Articular chondrocyte of knee joint (primary cell): ENCODE results near the gene TPCN2. TPM values are rescaled to one million over a fixed set of nuclear protein-coding genes. Genes with fewer than 3 reads are reported as not detected.
A peak's percentile ranks its signal among the peaks of the same experiment; 100 is the strongest.

ENCODE experiments used
- small RNA-seq: library from RNA; depleted of rRNA; stranded (forward); fragments of <200 nt; gene quantifications from one replicate; pipeline ENCODE3, GENCODE V24; 2012
- total RNA-seq: library from RNA; depleted of rRNA; stranded (reverse); fragments of >200 nt; gene quantifications from 2 replicates; pipeline ENCODE4 v1.2.3, GENCODE V29; 2012

TPCN2 gene
- total RNA-seq, result 14.1 and 20.6 TPM in 2 replicates

GRCh38 chr11:69048694-69049489 is at the start of gene TPCN2:
Gene TPCN2, plus strand, starts transcription at chr11:69048932. Its CDS starts 66 bp downstream, at chr11:69048998.

GRCh38 chr11:69013009-69013951 is 35.5 kb upstream of the TPCN2 start, which contains the start of gene MRGPRF:
Gene MRGPRF, minus strand, starts transcription at chr11:69013246. Its CDS starts 3,345 bp downstream, at chr11:69009901.

GRCh38 chr11:69155302-69156234 is 106.8 kb downstream of the TPCN2 start, which contains the start of gene SMIM38:
Gene SMIM38, plus strand, starts transcription at chr11:69155935. Its CDS starts 1,912 bp downstream, at chr11:69157847.

Small RNA genes within 50 kb of the gene (small RNA-seq; reads per million reads assigned to genes)
- 0.38 reads per million, percentile 3 among the genes with 10 or more reads in this experiment for gene MIR3164

Other genes with a start within 250 kb of the TPCN2 start
- 32.7 and 39.7 TPM in 2 replicates for gene CPT1A, start 207.0 kb upstream of the TPCN2 start, total RNA-seq
- gene MRPL21, start 145.1 kb upstream of the TPCN2 start, total RNA-seq, result 40.6 and 46.1 TPM in 2 replicates
- 10.8 and 13.1 TPM in 2 replicates for gene IGHMBP2, start 145.0 kb upstream of the TPCN2 start, total RNA-seq
- gene MRGPRD, start 67.9 kb upstream of the TPCN2 start, total RNA-seq, result not detected in 2 replicates
- gene MRGPRF, start 35.7 kb upstream of the TPCN2 start, total RNA-seq, result 26.2 and 43.4 TPM in 2 replicates
- gene SMIM38, start 107.0 kb downstream of the TPCN2 start, total RNA-seq, result 0.11 and 0.39 TPM in 2 replicates
- 0.39 and 1.1 TPM in 2 replicates for gene MYEOV, start 245.2 kb downstream of the TPCN2 start, total RNA-seq